K562 (cell line): ENCODE data around the gene SCN7A. TPM values are rescaled to one million over a fixed set of nuclear protein-coding genes. Genes with fewer than 3 reads are reported as not detected.

ENCODE experiments used
- ARID3A ChIP-seq: IDR thresholded peaks from 2 replicates; pipeline ENCODE4 v1.6.1; 2012; ENCODE audit warnings: low read depth, low read length, improper control_type of control experiment, borderline replicate concordance
- DPF2 ChIP-seq: fragments of 450-650 bp; IDR thresholded peaks from 2 replicates; pipeline ENCODE4 v1.6.1; 2016
- SOX6 ChIP-seq: fragments of 450-650 bp; IDR thresholded peaks from 2 replicates; pipeline ENCODE4 v1.6.1; 2014; ENCODE audit warnings: mild to moderate bottlenecking
- ZFPM2 ChIP-seq: fragments of 250-450 bp; sonication (Bioruptor Pico); IDR thresholded peaks from 2 replicates; pipeline ENCODE4 v1.5.1; 2022; ENCODE audit warnings: mild to moderate bottlenecking
- polyA plus RNA-seq, 8 experiments: library from polyadenylated mRNA; depleted of rRNA in 4 of 8; stranded (reverse) in 5 of 8; unstranded in 3 of 8; fragments of >200 nt; fragmentation: Nextera tagmentation in 2 of 8; fragmentation: Illumina TruSeq in 1 of 8; extraction: Ambion mirVana in 2 of 8; extraction: Trizol in 1 of 8; gene quantifications; 2 replicates each; pipeline versions ENCODE4 v1.2.1 to v1.2.3, GENCODE V29; 2011 to 2014; ENCODE audit warnings: inconsistent platforms in 1 of 8, missing spikeins in 1 of 8
- total RNA-seq, 7 experiments: library from RNA; depleted of rRNA in 6 of 7; stranded (reverse); fragments of >200 nt in 6 of 7; fragmentation: Illumina TruSeq in 2 of 7; extraction: Trizol in 2 of 7; gene quantifications; 2 replicates each; pipeline versions ENCODE4 v1.2.1 to v1.2.3, GENCODE V29; 2011 to 2021; ENCODE audit warnings: low replicate concordance in 1 of 7
- TF ChIP-seq, protein P1 (sequence below), 2 experiments: IDR thresholded peaks in 1 of 2; conservative IDR thresholded peaks in 1 of 2; 2 replicates each; pipeline ENCODE4 v1.6.1; 2016; ENCODE audit warnings: low read depth in 2 of 2, mild to moderate bottlenecking in 1 of 2, missing compliant biosample characterization in 1 of 2, missing genetic modification characterization in 1 of 2, moderate library complexity in 1 of 2
- TF ChIP-seq, protein P2 (sequence below): fragments of 250-450 bp; sonication (Bioruptor Pico); IDR thresholded peaks from 2 replicates; pipeline ENCODE4 v1.5.0; 2021

Gene SCN7A
- total and polyA plus RNA-seq, 9 of the 15 experiments (the other 6 are each of a cell fraction or from before 2014, with no cell fraction given), result under 0.01 to 0.05 (median 0.03) TPM; not detected in 3

DNA sequence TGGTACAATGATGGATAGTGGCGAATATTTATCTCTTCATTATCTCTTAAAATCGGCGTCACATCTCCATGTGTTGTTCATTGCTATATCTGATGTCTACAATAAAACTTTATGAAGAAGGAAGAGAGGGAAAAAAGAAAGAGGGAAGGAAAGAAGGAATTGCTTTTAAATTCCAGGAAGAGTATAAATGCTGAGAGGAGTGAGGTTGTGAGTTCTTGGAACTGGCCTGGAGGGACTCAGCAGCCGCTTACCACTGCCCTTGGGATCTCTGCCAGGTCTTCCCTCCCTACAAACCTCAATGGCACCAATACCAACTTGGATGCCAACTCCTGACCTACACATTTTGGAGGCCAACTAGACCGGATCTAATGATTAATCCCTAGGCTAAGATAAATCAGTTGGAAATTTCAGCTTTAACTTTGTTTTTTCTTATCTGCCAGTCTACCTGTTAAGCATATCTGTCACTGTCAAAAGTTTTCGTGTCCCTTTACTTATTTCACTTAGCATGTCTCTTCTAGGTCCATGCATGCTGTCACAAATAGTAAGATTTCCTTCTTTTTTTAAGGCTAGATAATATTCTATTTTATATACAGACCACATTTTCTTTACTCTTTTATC, 128.1 kb downstream of the SCN7A start (continued):
- TF ChIP-seq, protein P1, sequence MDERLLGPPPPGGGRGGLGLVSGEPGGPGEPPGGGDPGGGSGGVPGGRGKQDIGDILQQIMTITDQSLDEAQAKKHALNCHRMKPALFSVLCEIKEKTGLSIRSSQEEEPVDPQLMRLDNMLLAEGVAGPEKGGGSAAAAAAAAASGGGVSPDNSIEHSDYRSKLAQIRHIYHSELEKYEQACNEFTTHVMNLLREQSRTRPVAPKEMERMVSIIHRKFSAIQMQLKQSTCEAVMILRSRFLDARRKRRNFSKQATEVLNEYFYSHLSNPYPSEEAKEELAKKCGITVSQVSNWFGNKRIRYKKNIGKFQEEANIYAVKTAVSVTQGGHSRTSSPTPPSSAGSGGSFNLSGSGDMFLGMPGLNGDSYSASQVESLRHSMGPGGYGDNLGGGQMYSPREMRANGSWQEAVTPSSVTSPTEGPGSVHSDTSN (CRISPR knock-in tag; IDR thresholded peaks at IDR 0.05; ENCODE audit: low read depth), result no peak
- TF ChIP-seq, protein P1 (tag; conservative IDR thresholded peaks at IDR 0.05; ENCODE audit: low read depth), result peak; percentile 80
- TF ChIP-seq DPF2 (peak; percentile 58; the same call in 1 of the 2 replicates), ZFPM2 (CRISPR knock-in tag) (no peak), SOX6 (peak; percentile 43; the same call in 1 of the 2 replicates), ARID3A (0 out of 2 replicates have a peak, but pooled peaks have one; percentile 31)
- TF ChIP-seq, protein P2, sequence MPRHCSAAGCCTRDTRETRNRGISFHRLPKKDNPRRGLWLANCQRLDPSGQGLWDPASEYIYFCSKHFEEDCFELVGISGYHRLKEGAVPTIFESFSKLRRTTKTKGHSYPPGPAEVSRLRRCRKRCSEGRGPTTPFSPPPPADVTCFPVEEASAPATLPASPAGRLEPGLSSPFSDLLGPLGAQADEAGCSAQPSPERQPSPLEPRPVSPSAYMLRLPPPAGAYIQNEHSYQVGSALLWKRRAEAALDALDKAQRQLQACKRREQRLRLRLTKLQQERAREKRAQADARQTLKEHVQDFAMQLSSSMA (CRISPR knock-in tag), result 0 out of 2 replicates have a peak, but pooled peaks have one; percentile 29
- TF ChIP-seq, all 486 proteins: peak for 20
